GM12892 (cell line): ENCODE results near the gene GASK1A.

ENCODE experiments used
- POLR2A ChIP-seq: IDR thresholded peaks from 2 replicates; pipeline ENCODE4 v1.6.1; 2011; ENCODE audit warnings: low read depth, low read length, control low read depth
- POLR2AphosphoS5 ChIP-seq: IDR thresholded peaks from 2 replicates; pipeline ENCODE4 v1.6.1; 2011; ENCODE audit warnings: low read depth, low read length, control low read depth
- TAF1 ChIP-seq: IDR thresholded peaks from 2 replicates; pipeline ENCODE4 v1.6.1; 2011; ENCODE audit warnings: low read depth, mild to moderate bottlenecking, control low read depth, low read length, borderline replicate concordance

GRCh38 chr3:42935472-42935871 is 43.6 kb upstream of the GASK1A start:
- TF ChIP-seq POLR2A (no peak), POLR2AphosphoS5 (no peak), TAF1 (no peak)
